Liver (tissue), 9 donors: ENCODE data around the gene GLOD4. TPM values are rescaled to one million over a fixed set of nuclear protein-coding genes. Genes with fewer than 3 reads are reported as not detected.

Experiments
- DNase-seq: peaks from one replicate; pipeline ENCODE4 v3.0.0-alpha.2; 2017; ENCODE audit warnings: low spot score
- H3K27ac ChIP-seq, 2 donors: one replicate each; pipeline ENCODE4 v1.7.0; 2013; ENCODE audit warnings: inconsistent platforms in 2 of 2, low read length in 2 of 2, control low read depth in 1 of 2, low read depth in 1 of 2, mild to moderate bottlenecking in 1 of 2
- H3K27me3 ChIP-seq, 4 donors: one replicate each; pipeline versions ENCODE4 v1.6.1 to v1.7.0; 2013; ENCODE audit warnings: low read length in 3 of 4, inconsistent platforms in 1 of 4, mild to moderate bottlenecking in 1 of 4, moderate library complexity in 1 of 4; ENCODE audit not compliant: control insufficient read depth in 4 of 4, insufficient read depth in 4 of 4
- H3K36me3 ChIP-seq, 4 donors: one replicate each; pipeline versions ENCODE4 v1.6.1 to v1.7.0; 2013; ENCODE audit warnings: low read length in 3 of 4, mild to moderate bottlenecking in 3 of 4, low read depth in 1 of 4, moderate library complexity in 1 of 4; ENCODE audit not compliant: control insufficient read depth in 4 of 4, insufficient read depth in 3 of 4
- H3K4me1 ChIP-seq, 4 donors: one replicate each; pipeline versions ENCODE4 v1.6.1 to v1.7.0; 2013; ENCODE audit warnings: low read length in 3 of 4, mild to moderate bottlenecking in 3 of 4, moderate library complexity in 1 of 4; ENCODE audit not compliant: control insufficient read depth in 4 of 4, insufficient read depth in 4 of 4
- H3K4me3 ChIP-seq, 3 donors: one replicate each; pipeline versions ENCODE4 v1.6.1 to v1.7.0; 2013; ENCODE audit warnings: low read length in 3 of 3, control low read depth in 1 of 3, low read depth in 1 of 3, mild to moderate bottlenecking in 1 of 3
- H3K9ac ChIP-seq, 2 donors: one replicate each; pipeline ENCODE4 v1.7.0; 2013; ENCODE audit warnings: low read length in 2 of 2, mild to moderate bottlenecking in 2 of 2, moderate library complexity in 2 of 2, control low read depth in 1 of 2, low read depth in 1 of 2
- H3K9me3 ChIP-seq, 4 donors: one replicate each; pipeline versions ENCODE4 v1.6.1 to v1.7.0; 2013; ENCODE audit warnings: low read length in 3 of 4; ENCODE audit not compliant: control insufficient read depth in 4 of 4
- ATF3 ChIP-seq: IDR thresholded peaks from 2 replicates; pipeline ENCODE4 v1.6.1; 2016; ENCODE audit warnings: antibody characterized with exemption
- CTCF ChIP-seq: fragments of 150-350 bp; IDR thresholded peaks from 2 replicates; pipeline ENCODE4 v1.5.1; 2017; ENCODE audit warnings: improper control_type of control experiment, low read depth, low read length; ENCODE audit not compliant: missing input control
- EGR1 ChIP-seq, 2 donors: IDR thresholded peaks; 2 replicates each; pipeline ENCODE4 v1.6.1; 2016 to 2018; ENCODE audit warnings: antibody characterized with exemption in 2 of 2, low read depth in 2 of 2
- FOXA1 ChIP-seq: IDR thresholded peaks from 2 replicates; pipeline ENCODE4 v1.6.1; 2016; ENCODE audit warnings: antibody characterized with exemption
- FOXA2 ChIP-seq: IDR thresholded peaks from 2 replicates; pipeline ENCODE4 v1.6.1; 2016; ENCODE audit warnings: antibody characterized with exemption
- GABPA ChIP-seq, 2 donors: IDR thresholded peaks in 1 of 2; conservative IDR thresholded peaks in 1 of 2; 2 replicates each; pipeline ENCODE4 v1.6.1; 2016; ENCODE audit warnings: antibody characterized with exemption in 2 of 2, mild to moderate bottlenecking in 1 of 2, moderate library complexity in 1 of 2
- HNF4A ChIP-seq, 2 donors: conservative IDR thresholded peaks; 2 replicates each; pipeline ENCODE4 v1.6.1; 2016; ENCODE audit warnings: antibody characterized with exemption in 2 of 2, mild to moderate bottlenecking in 2 of 2
- HNF4G ChIP-seq: IDR thresholded peaks from 2 replicates; pipeline ENCODE4 v1.6.1; 2016; ENCODE audit warnings: antibody characterized with exemption
- JUND ChIP-seq, 2 donors: IDR thresholded peaks; 2 replicates each; pipeline ENCODE4 v1.6.1; 2016; ENCODE audit warnings: antibody characterized with exemption in 2 of 2
- MAX ChIP-seq: IDR thresholded peaks from 2 replicates; pipeline ENCODE4 v1.6.1; 2016; ENCODE audit warnings: antibody characterized with exemption
- NR2F2 ChIP-seq: IDR thresholded peaks from 2 replicates; pipeline ENCODE4 v1.6.1; 2016; ENCODE audit warnings: antibody characterized with exemption
- RAD21 ChIP-seq, 2 donors: IDR thresholded peaks; 2 replicates each; pipeline ENCODE4 v1.6.1; 2016; ENCODE audit warnings: antibody characterized with exemption in 2 of 2, mild to moderate bottlenecking in 2 of 2
- RXRA ChIP-seq, 2 donors: IDR thresholded peaks; 2 replicates each; pipeline ENCODE4 v1.6.1; 2017 to 2018; ENCODE audit warnings: antibody characterized with exemption in 2 of 2, mild to moderate bottlenecking in 1 of 2
- YY1 ChIP-seq: IDR thresholded peaks from 2 replicates; pipeline ENCODE4 v1.6.1; 2016; ENCODE audit warnings: antibody characterized with exemption, mild to moderate bottlenecking
- WGBS: extraction: QIAGEN DNeasy Blood & Tissue Kit; methylation state at CpG from one replicate; pipeline ENCODE4 v1.1.7; 2013; 5-methylcytosine and 5-hydroxymethylcytosine counted together
- polyA plus RNA-seq, 2 donors: library from polyadenylated mRNA; stranded (reverse) in 1 of 2; unstranded in 1 of 2; fragments of 200-250 nt in 1 of 2; fragments of >200 nt in 1 of 2; fragmentation: Nextera tagmentation in 1 of 2; extraction: Ambion mirVana in 1 of 2; gene quantifications; one replicate each; pipeline versions ENCODE4 v1.2.1 to v1.2.3, GENCODE V29; 2013 to 2015
- total RNA-seq, 2 donors: library from RNA; depleted of rRNA; stranded (reverse); fragments of >200 nt; gene quantifications; one replicate each; pipeline ENCODE4 v1.2.3, GENCODE V29; 2014
- donor health status: healthy.
- donor health status: healthy.
- donor health status: healthy.
- donor health status: healthy.
- donor health status: healthy.

The GLOD4 gene
- total and polyA plus RNA-seq, 4 donors = 26.1 to 50.5 (median 39.0) TPM

GRCh38 chr17:801660-802059 is 19.6 kb upstream of the GLOD4 start (continued):
- TF ChIP-seq RAD21 (IDR thresholded peaks at IDR 0.05) = no peak
- no peak for TF ChIP-seq FOXA1
- no peak for TF ChIP-seq JUND (IDR thresholded peaks at IDR 0.05)
- no peak for TF ChIP-seq CTCF

GRCh38 chr17:800446-801242 is 18.6 kb upstream of the GLOD4 start:
- no peaks in the 10 kb centered on the region for H3K4me1 ChIP-seq
- no peak for DNase-seq
- no peak overlapping the region for H3K27ac ChIP-seq
- H3K9me3 ChIP-seq = no peaks in the 10 kb centered on the region
- H3K27me3 ChIP-seq = no peaks in the 10 kb centered on the region
- 92% methylated on average over 39 of the region's 39 CpGs for WGBS
- no peak overlapping the region for H3K4me3 ChIP-seq
- no peak overlapping the region for H3K9ac ChIP-seq
- H3K36me3 ChIP-seq = no peaks in the 10 kb centered on the region
- TF ChIP-seq JUND (IDR thresholded peaks at IDR 0.05) (no peak), RXRA (IDR thresholded peaks at IDR 0.05) (no peak), MAX (no peak), HNF4A (conservative IDR thresholded peaks at IDR 0.05) (no peak), GABPA (IDR thresholded peaks at IDR 0.05 in 1 of 2, conservative IDR thresholded peaks at IDR 0.05 in 1 of 2) (no peak), YY1 (no peak), NR2F2 (no peak), ATF3 (no peak), RAD21 (IDR thresholded peaks at IDR 0.05) (no peak), FOXA2 (no peak), FOXA1 (no peak)

GRCh38 chr17:799261-799660 is 17.2 kb upstream of the GLOD4 start:
- Histone ChIP-seq H3K9ac (no peak overlapping the region), H3K27ac (no peak overlapping the region), H3K4me1 (peaks cover 0 to 7% (median 3%) of the 10 kb centered on the region in 4 donors), H3K27me3 (no peaks in the 10 kb centered on the region), H3K36me3 (no peaks in the 10 kb centered on the region), H3K4me3 (no peak overlapping the region), H3K9me3 (no peaks in the 10 kb centered on the region)
- TF ChIP-seq ATF3 (no peak), NR2F2 (no peak), GABPA (IDR thresholded peaks at IDR 0.05 in 1 of 2, conservative IDR thresholded peaks at IDR 0.05 in 1 of 2) (no peak), HNF4G (no peak), EGR1 (IDR thresholded peaks at IDR 0.05; ENCODE audit: low read depth in 2 of 2) (no peak), HNF4A (conservative IDR thresholded peaks at IDR 0.05) (no peak), FOXA2 (no peak)
- 94% methylated on average over 11 of the region's 11 CpGs for WGBS
- DNase-seq = no peak
